ENCODE data around the gene SACM1L. TPM values are rescaled to one million over a fixed set of nuclear protein-coding genes. Genes with fewer than 3 reads are reported as not detected.
"Not testable (repeated sequence)": the region's sequence is repeated elsewhere in the genome, so short reads cannot be mapped to it uniquely, and the experiment has no call there.

Gene SACM1L
- total and polyA plus RNA-seq, 7 experiments from 2014 or later = 21.1 to 93.8 (median 69.6) TPM

DNA sequence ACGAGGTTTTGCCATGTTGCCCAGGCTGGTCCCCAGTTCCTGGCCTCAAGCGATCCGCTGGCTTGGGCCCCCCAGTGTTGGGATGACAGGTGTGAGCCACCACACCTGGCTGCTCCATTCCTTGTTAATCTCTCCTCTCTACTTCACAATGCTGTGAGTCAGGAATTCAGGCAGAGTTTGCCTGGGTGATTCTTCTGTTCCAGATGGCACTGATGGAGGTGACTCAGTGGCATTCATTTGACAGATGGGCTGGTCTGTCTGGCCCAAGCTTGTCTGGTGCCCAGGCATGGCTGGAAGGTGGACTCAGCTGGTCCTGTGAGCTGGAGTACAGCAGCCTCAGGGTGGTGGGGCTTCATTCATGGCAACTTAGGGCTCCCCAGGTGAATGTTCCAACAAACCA is 63.9 kb downstream of the SACM1L start:
- H3K4me1 ChIP-seq (ENCODE audit: control insufficient read depth in 2 of 2, insufficient read depth in 2 of 2, low read length in 2 of 2) = no peaks in the 10 kb centered on the region
- intact Hi-C loops (cut with micrococcal nuclease) = no loop called here

DNA sequence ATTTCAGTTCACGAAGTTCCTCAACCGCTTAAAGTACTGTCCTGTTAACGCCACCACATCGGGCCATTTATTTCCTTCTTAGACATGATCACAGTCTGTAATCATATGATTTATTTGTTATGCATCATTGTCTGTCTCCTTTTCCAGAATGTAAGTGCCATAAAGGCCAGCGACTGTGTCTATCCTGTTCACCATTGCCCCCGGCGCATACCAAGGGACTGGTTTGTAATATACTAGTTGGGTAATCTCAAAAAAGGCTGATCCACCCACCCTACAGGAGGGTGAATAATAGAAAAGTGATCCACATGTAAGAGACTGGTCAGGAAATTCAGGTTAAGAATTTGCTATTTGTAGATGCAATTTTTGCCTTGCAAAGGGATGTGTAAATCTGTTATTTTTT is 65.3 kb downstream of the SACM1L start:
- Mint-ChIP-seq H3K27me3 (no peaks in the 10 kb centered on the region), H3K4me3 (no peak overlapping the region), H3K27ac (no peak overlapping the region), H3K36me3 (peaks cover 0 to 7% (median 0%) of the 10 kb centered on the region in 5 donors), H3K9me3 (no peaks in the 10 kb centered on the region), H3K4me1 (no peaks in the 10 kb centered on the region)
- Histone ChIP-seq H3K36me3 (ENCODE audit: control insufficient read depth in 2 of 3, insufficient read depth in 3 of 3, low read length in 3 of 3) (no peaks in the 10 kb centered on the region), H3K27me3 (ENCODE audit: control insufficient read depth in 2 of 2, insufficient read depth in 2 of 2, low read length in 2 of 2) (no peaks in the 10 kb centered on the region), H3K27ac (ENCODE audit: low read depth, low read length) (no peak overlapping the region), H3K9me3 (ENCODE audit: control insufficient read depth in 2 of 3, low read length in 3 of 3) (no peaks in the 10 kb centered on the region), H3K4me1 (ENCODE audit: control insufficient read depth in 2 of 2, insufficient read depth in 2 of 2, low read length in 2 of 2) (no peaks in the 10 kb centered on the region), H3K4me3 (ENCODE audit: low read length) (no peak overlapping the region)
- POLR2A ChIA-PET = no interaction called here
- intact Hi-C loops (cut with micrococcal nuclease) = no loop called here
- CTCF ChIA-PET = no interaction called here
- no peak for ATAC-seq
- DNase-seq = no peak

More for the DNA sequence above, 63.9 kb downstream of the SACM1L start:
- H3K36me3 Mint-ChIP-seq = peaks cover 0 to 7% (median 0%) of the 10 kb centered on the region in 5 donors
- peaks cover 0 to 7% (median 0%) of the 10 kb centered on the region in 7 donors for H3K4me1 Mint-ChIP-seq
- no peaks in the 10 kb centered on the region for H3K27me3 ChIP-seq (ENCODE audit: control insufficient read depth in 2 of 2, insufficient read depth in 2 of 2, low read length in 2 of 2)
- H3K4me3 ChIP-seq (ENCODE audit: low read length) = no peak overlapping the region
- ChIA-PET POLR2A (no interaction called here), CTCF (no interaction called here)
- H3K36me3 ChIP-seq (ENCODE audit: control insufficient read depth in 2 of 3, insufficient read depth in 3 of 3, low read length in 3 of 3) = peaks cover 0 to 1% (median 0%) of the 10 kb centered on the region in 3 experiments
- no peak overlapping the region for H3K27ac ChIP-seq (ENCODE audit: low read depth, low read length)
- no peaks in the 10 kb centered on the region for H3K27me3 Mint-ChIP-seq
- no peak overlapping the region for H3K27ac Mint-ChIP-seq
- H3K9me3 Mint-ChIP-seq = no peaks in the 10 kb centered on the region
- H3K9me3 ChIP-seq (ENCODE audit: control insufficient read depth in 2 of 3, low read length in 3 of 3) = no peaks in the 10 kb centered on the region
- DNase-seq = no peak
- ATAC-seq = no peak
- no peak overlapping the region for H3K4me3 Mint-ChIP-seq

DNA sequence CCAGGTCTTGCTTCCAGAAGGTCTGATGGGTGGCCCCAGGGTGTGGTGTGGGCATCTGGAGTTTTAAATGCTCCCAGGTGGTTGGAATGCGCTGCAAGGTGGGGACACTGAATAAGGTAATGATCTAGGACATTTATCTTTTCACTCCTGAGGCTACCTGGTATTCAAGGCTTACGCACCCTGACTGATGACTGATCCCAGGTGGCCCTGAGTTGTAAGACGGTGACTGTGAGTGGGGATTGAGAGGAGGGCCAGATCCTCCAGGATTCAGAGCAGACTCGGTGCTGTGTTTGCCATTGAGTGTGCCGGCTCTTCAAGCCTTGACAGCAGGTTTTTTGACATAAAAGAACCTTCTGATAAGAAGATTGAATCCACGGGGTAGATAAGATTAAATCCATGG is 66.9 kb downstream of the SACM1L start:
- peaks cover 0 to 7% (median 0%) of the 10 kb centered on the region in 5 donors for H3K36me3 Mint-ChIP-seq

DNA sequence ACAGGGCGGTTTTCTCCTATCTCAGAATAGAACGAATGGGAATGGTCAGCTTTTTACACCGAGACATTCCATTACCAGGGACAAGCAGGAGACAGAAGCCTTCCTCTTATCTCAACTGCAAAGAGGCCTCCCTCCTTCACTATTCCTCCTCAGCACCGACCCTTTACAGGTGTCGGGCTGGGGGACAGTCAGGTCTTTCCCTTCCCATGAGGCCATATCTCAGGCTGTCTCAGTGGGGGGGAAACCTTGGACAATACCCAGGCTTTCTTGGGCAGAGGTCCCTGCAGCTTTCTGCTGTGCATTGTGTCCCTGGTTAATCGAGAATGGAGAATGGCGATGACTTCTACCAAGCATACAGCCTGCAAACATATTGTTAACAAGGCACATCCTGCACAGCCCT is 67.9 kb downstream of the SACM1L start:
- H3K4me1 Mint-ChIP-seq; H3K27ac ChIP-seq (ENCODE audit: low read depth, low read length); H3K9me3 ChIP-seq (ENCODE audit: control insufficient read depth in 2 of 3, low read length in 3 of 3); H3K27me3 ChIP-seq (ENCODE audit: control insufficient read depth in 2 of 2, insufficient read depth in 2 of 2, low read length in 2 of 2); H3K27ac Mint-ChIP-seq; POLR2A ChIA-PET; CTCF ChIA-PET; intact Hi-C loops (cut with micrococcal nuclease); H3K36me3 Mint-ChIP-seq; H3K4me3 Mint-ChIP-seq; ATAC-seq; H3K27me3 Mint-ChIP-seq; H3K36me3 ChIP-seq (ENCODE audit: control insufficient read depth in 2 of 3, insufficient read depth in 3 of 3, low read length in 3 of 3); H3K9me3 Mint-ChIP-seq; H3K4me1 ChIP-seq (ENCODE audit: control insufficient read depth in 2 of 2, insufficient read depth in 2 of 2, low read length in 2 of 2); H3K4me3 ChIP-seq (ENCODE audit: low read length); DNase-seq: not testable (repeated sequence)

More for the DNA sequence above, 66.9 kb downstream of the SACM1L start:
- intact Hi-C loops (cut with micrococcal nuclease) = no loop called here
- Mint-ChIP-seq H3K9me3 (no peaks in the 10 kb centered on the region), H3K27me3 (peaks cover 0 to 5% (median 0%) of the 10 kb centered on the region in 5 donors), H3K4me3 (no peak overlapping the region), H3K27ac (no peak overlapping the region), H3K4me1 (no peaks in the 10 kb centered on the region)
- no peaks in the 10 kb centered on the region for H3K27me3 ChIP-seq (ENCODE audit: control insufficient read depth in 2 of 2, insufficient read depth in 2 of 2, low read length in 2 of 2)
- H3K4me1 ChIP-seq (ENCODE audit: control insufficient read depth in 2 of 2, insufficient read depth in 2 of 2, low read length in 2 of 2) = no peaks in the 10 kb centered on the region
- ChIA-PET POLR2A (no interaction called here), CTCF (no interaction called here)
- no peaks in the 10 kb centered on the region for H3K36me3 ChIP-seq (ENCODE audit: control insufficient read depth in 2 of 3, insufficient read depth in 3 of 3, low read length in 3 of 3)
- no peaks in the 10 kb centered on the region for H3K9me3 ChIP-seq (ENCODE audit: control insufficient read depth in 2 of 3, low read length in 3 of 3)
- no peak overlapping the region for H3K4me3 ChIP-seq (ENCODE audit: low read length)
- ATAC-seq = no peak
- no peak overlapping the region for H3K27ac ChIP-seq (ENCODE audit: low read depth, low read length)
- DNase-seq = no peak

DNA sequence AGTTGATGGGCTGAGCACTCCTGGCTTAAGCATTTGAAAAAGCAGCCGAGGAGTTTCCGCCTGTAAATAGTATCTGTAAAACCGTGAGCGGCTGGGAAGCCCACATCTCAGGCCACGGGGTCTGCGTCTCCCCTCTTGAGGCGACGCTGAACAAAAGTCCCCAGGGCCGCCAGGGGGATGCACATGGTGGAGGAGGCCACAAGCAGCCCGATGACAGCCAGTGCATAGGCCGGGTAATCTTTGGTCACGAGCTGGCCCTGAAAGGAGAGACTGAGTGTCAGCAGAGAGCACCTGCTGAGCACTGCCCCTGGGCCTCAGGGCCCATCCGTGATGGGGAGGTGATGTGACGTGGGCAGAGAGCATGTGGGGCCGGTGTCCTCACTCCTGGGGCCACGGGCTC is 69.7 kb downstream of the SACM1L start:
- H3K4me3 ChIP-seq (ENCODE audit: low read length) = no peak overlapping the region
- no peak for ATAC-seq
- H3K4me1 ChIP-seq (ENCODE audit: control insufficient read depth in 2 of 2, insufficient read depth in 2 of 2, low read length in 2 of 2) = no peaks in the 10 kb centered on the region
- CTCF ChIA-PET = interaction anchor here (1.9 kb wide), 1 partner anchor 171 kb away, joined by 9 read pairs; no protein-coding TSS in a partner anchor
- intact Hi-C loops (cut with micrococcal nuclease) = no loop called here
- H3K27ac ChIP-seq (ENCODE audit: low read depth, low read length) = no peak overlapping the region
- H3K36me3 ChIP-seq (ENCODE audit: control insufficient read depth in 2 of 3, insufficient read depth in 3 of 3, low read length in 3 of 3) = no peaks in the 10 kb centered on the region
- Mint-ChIP-seq H3K9me3 (no peaks in the 10 kb centered on the region), H3K4me1 (peaks cover 0 to 6% (median under 1%) of the 10 kb centered on the region in 7 donors), H3K4me3 (no peak overlapping the region), H3K36me3 (no peaks in the 10 kb centered on the region), H3K27ac (peak overlapping the region in 1 of 9 donors; percentile 20), H3K27me3 (peaks cover 0 to 5% (median 0%) of the 10 kb centered on the region in 5 donors)
- peak in 1 of 9 donors; percentile 17 for DNase-seq
- no peaks in the 10 kb centered on the region for H3K27me3 ChIP-seq (ENCODE audit: control insufficient read depth in 2 of 2, insufficient read depth in 2 of 2, low read length in 2 of 2)
- H3K9me3 ChIP-seq (ENCODE audit: control insufficient read depth in 2 of 3, low read length in 3 of 3) = no peaks in the 10 kb centered on the region
- POLR2A ChIA-PET = no interaction called here

DNA sequence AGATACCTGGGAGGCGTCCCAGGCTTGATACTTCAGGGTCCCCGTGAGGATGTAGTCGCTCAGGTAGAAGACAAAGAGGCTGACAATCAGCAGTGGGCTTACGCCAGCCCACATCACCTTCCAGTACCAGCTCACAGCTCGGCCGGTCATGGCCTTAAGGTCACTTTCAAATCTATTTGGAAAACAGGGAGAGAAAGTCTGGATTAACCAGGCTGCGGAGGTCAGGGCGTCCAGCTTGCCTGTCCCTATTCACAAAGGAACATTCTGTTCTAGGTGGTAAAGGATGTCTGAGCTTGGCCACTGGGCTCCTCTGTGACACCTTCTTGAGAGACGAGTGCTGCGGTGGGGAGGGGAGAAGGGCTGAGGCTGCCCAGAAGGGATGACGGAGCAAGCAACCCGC is 70.7 kb downstream of the SACM1L start:
- ChIA-PET POLR2A (interaction anchor here (1.1 kb wide), 1 partner anchor 167 kb away, joined by 3 read pairs; no protein-coding TSS in a partner anchor), CTCF (interaction anchor here (0.7 to 1.9 kb wide), 3 partner anchors 170 to 179 kb away, joined by 3 to 9 read pairs (median 5); no protein-coding TSS in a partner anchor)
- no peak for DNase-seq
- H3K27ac ChIP-seq (ENCODE audit: low read depth, low read length) = no peak overlapping the region
- no peaks in the 10 kb centered on the region for H3K4me1 ChIP-seq (ENCODE audit: control insufficient read depth in 2 of 2, insufficient read depth in 2 of 2, low read length in 2 of 2)
- H3K36me3 Mint-ChIP-seq = no peaks in the 10 kb centered on the region
- H3K27me3 Mint-ChIP-seq = peaks cover 0 to 10% (median 3%) of the 10 kb centered on the region in 5 donors
- peaks cover 0 to 6% (median 3%) of the 10 kb centered on the region in 7 donors for H3K4me1 Mint-ChIP-seq
- intact Hi-C loops (cut with micrococcal nuclease) = loop anchor here in 1 of 2 donors (5.0 kb wide), 1 partner anchor 617 kb away; no protein-coding TSS in a partner anchor
- H3K9me3 Mint-ChIP-seq = no peaks in the 10 kb centered on the region
- H3K4me3 ChIP-seq (ENCODE audit: low read length) = no peak overlapping the region
- no peaks in the 10 kb centered on the region for H3K9me3 ChIP-seq (ENCODE audit: control insufficient read depth in 2 of 3, low read length in 3 of 3)
- no peaks in the 10 kb centered on the region for H3K27me3 ChIP-seq (ENCODE audit: control insufficient read depth in 2 of 2, insufficient read depth in 2 of 2, low read length in 2 of 2)
- no peak overlapping the region for H3K27ac Mint-ChIP-seq
- no peak overlapping the region for H3K4me3 Mint-ChIP-seq
- ATAC-seq = no peak
- H3K36me3 ChIP-seq (ENCODE audit: control insufficient read depth in 2 of 3, insufficient read depth in 3 of 3, low read length in 3 of 3) = no peaks in the 10 kb centered on the region
